Smooth muscle cell of the umbilical artery (primary cell): Measurements from ENCODE around the gene TMCO6. TPM values are rescaled to one million over a fixed set of nuclear protein-coding genes. Genes with fewer than 3 reads are reported as not detected.

Experiments used
- total RNA-seq: library from RNA; depleted of rRNA; stranded (reverse); fragments of >200 nt; gene quantifications from 2 replicates; pipeline ENCODE4 v1.2.3, GENCODE V29; 2014

TMCO6 gene
- total RNA-seq, result 3.6 and 5.8 TPM in 2 replicates

GRCh38 chr5:140639148-140639981, at the start of gene TMCO6:
Gene TMCO6 (plus strand): TSS chr5:140639451. CDS start chr5:140639528, 77 bp downstream.

GRCh38 chr5:140633021-140633471, 6.2 kb upstream of the TMCO6 start, which contains the start of gene CD14:
Gene CD14 (minus strand): TSS chr5:140633175. CDS start chr5:140633071, 104 bp downstream.

GRCh38 chr5:140664359-140665119, 25.3 kb downstream of the TMCO6 start, which contains the start of gene WDR55:
Gene WDR55 (plus strand): TSS chr5:140664904. CDS start chr5:140664913, 9 bp downstream.

GRCh38 chr5:140673187-140673976, 34.1 kb downstream of the TMCO6 start, which contains the start of gene DND1:
Gene DND1 (minus strand): TSS chr5:140673576. CDS start chr5:140673542, 34 bp downstream.

GRCh38 chr5:140690941-140691924, 52.0 kb downstream of the TMCO6 start, which contains the start of the genes HARS1 and HARS2:
Gene HARS1 (minus strand): TSS chr5:140691370. CDS start chr5:140691304, 66 bp downstream.
Gene HARS2 (plus strand): TSS chr5:140691455. CDS start chr5:140691649, 194 bp downstream.

Other genes starting within 250 kb of the TMCO6 start
- 43.9 and 69.1 TPM in 2 replicates for gene ANKHD1, start 237.6 kb upstream of the TMCO6 start, total RNA-seq
- gene EIF4EBP3, start 91.8 kb upstream of the TMCO6 start, total RNA-seq, result 0.28 TPM in 1 of 2 replicates, not detected in the other
- 37.7 and 40.6 TPM in 2 replicates for gene SRA1, start 82.0 kb upstream of the TMCO6 start, total RNA-seq
- gene APBB3, start 74.9 kb upstream of the TMCO6 start, total RNA-seq, result 19.2 and 24.1 TPM in 2 replicates
- gene SLC35A4, start 74.6 kb upstream of the TMCO6 start, total RNA-seq, result 13.1 and 35.8 TPM in 2 replicates
- gene CD14, start 6.3 kb upstream of the TMCO6 start, total RNA-seq, result 0.55 and 0.59 TPM in 2 replicates
- gene NDUFA2, start 8.2 kb downstream of the TMCO6 start, total RNA-seq, result 12.5 and 38.0 TPM in 2 replicates
- 81.7 and 91.5 TPM in 2 replicates for gene IK, start 8.4 kb downstream of the TMCO6 start, total RNA-seq
- 19.3 and 26.9 TPM in 2 replicates for gene WDR55, start 25.5 kb downstream of the TMCO6 start, total RNA-seq
- gene DND1, start 34.1 kb downstream of the TMCO6 start, total RNA-seq, result 0.18 and 0.30 TPM in 2 replicates
- gene HARS1, start 51.9 kb downstream of the TMCO6 start, total RNA-seq, result 60.3 and 81.0 TPM in 2 replicates
- gene HARS2, start 52.0 kb downstream of the TMCO6 start, total RNA-seq, result 28.2 and 34.6 TPM in 2 replicates
- 50.9 and 65.3 TPM in 2 replicates for gene ZMAT2, start 61.0 kb downstream of the TMCO6 start, total RNA-seq
- under 0.01 and 0.09 TPM in 2 replicates for gene PCDHA1, start 146.7 kb downstream of the TMCO6 start, total RNA-seq
- gene PCDHA2, start 155.4 kb downstream of the TMCO6 start, total RNA-seq, result 0.05 TPM in 1 of 2 replicates, not detected in the other
- 0.23 and 0.59 TPM in 2 replicates for gene PCDHA3, start 161.6 kb downstream of the TMCO6 start, total RNA-seq
- 0.32 and 0.89 TPM in 2 replicates for gene PCDHA4, start 167.6 kb downstream of the TMCO6 start, total RNA-seq
- under 0.01 and 0.05 TPM in 2 replicates for gene PCDHA5, start 182.2 kb downstream of the TMCO6 start, total RNA-seq
- gene PCDHA6, start 188.5 kb downstream of the TMCO6 start, total RNA-seq, result 0.60 and 0.89 TPM in 2 replicates
- gene PCDHA7, start 194.8 kb downstream of the TMCO6 start, total RNA-seq, result 0.74 and 2.4 TPM in 2 replicates
- under 0.01 and 0.23 TPM in 2 replicates for gene PCDHA8, start 201.7 kb downstream of the TMCO6 start, total RNA-seq
- gene PCDHA9, start 208.9 kb downstream of the TMCO6 start, total RNA-seq, result under 0.01 and 0.09 TPM in 2 replicates
- 0.23 and 0.59 TPM in 2 replicates for gene PCDHA10, start 216.4 kb downstream of the TMCO6 start, total RNA-seq
- gene PCDHA11, start 229.5 kb downstream of the TMCO6 start, total RNA-seq, result 0.18 and 0.30 TPM in 2 replicates
- 0.18 and 0.59 TPM in 2 replicates for gene PCDHA12, start 235.9 kb downstream of the TMCO6 start, total RNA-seq
- 0.09 TPM in 1 of 2 replicates, not detected in the other for gene PCDHA13, start 242.7 kb downstream of the TMCO6 start, total RNA-seq